ENCODE data around the gene NTN4.

Gene NTN4

DNA sequence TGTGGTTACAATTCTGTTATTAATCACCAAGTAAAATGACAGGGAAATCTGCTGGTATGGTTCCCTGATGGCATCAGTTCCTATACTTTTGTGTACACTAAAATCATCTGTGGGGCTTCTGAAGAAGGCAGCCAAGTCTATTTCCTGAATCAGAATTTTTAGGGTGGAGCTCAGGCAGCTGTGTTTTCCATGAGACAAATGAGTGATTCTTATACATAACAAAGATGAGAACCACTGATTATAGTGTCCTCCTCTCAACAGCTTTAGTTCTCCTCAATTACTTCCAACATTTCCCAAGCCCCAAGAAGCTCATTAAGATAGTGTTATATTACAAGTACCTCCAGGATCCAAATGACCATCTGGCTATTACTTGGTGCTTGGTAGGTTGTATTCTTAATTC lies 174.8 kb downstream of the NTN4 start:
- DNase-seq: peak; percentile 47

DNA sequence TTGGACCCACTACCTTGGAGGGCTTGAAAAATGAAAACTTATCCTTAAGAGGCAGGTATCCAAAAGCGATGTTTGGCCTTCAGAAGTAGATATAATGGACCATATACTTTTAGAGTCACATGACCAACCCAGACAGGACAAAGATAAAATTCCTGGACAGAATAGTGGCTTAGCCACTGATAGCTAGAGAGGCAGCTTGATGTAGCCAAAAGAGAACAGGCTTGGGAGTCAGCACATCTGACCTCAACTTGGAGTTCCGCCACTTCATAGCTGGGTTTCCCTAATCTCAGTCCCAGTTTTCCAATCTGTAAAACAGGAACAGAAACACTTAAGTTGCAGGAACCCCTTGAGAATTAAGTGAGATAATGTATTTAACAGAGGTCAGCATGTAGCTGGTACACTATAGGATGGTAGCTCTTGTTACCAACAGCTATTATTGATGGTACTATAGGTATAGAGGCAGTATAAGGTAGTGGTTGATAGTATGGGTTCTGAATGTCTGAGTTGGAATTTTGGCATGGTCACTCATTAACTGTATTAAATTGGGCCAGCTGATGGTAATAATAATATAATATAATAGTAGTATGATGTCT lies 176.1 kb downstream of the NTN4 start:
- DNase-seq: no peak

DNA sequence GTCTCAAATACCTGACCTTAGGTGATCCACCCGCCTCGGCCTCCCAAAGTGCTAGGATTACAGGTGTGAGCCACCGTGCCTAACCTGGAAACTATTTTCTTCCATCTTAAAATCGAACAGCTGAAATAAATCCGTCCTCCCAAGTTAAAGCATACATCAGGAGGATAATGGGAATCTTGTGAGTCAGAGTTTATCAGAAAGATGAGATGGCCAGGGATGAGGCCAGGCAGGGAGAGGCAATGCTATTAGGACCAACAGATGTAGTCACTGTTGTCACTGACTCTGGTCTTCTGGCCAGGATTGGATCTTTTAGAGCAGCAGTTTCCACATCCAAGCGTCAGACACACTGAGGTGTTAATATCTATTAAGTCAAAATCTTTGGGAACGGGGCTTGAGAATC lies 177.5 kb downstream of the NTN4 start:
- DNase-seq: no peak

DNA sequence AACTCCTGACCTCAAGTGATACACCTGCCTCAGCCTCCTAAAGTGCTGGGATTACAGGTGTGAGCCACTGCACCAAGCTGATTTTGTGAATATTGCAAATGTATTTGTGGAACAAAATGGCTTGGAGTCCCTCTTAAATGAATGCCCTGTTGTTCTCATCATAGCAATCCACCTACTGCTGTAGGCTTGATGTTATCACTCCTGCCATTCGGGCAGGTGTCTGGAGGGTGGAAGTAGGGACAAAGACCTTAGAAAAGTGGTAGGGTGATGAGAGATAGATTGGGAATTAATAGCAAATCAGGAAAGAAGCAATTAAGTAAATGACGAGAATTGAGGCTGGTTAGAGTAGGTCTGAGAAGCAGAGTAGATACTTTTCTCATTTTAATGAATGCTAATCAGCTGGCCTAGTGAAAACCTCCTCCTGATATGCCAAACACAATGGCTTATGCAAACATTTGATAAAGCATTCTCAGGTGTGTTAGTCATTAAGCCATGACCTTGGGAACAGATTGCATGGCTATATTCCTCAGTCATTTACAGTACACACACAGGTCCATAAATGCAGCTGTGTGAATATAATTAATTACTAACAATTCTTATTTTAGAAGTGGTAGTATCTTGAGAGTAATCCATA lies 178.8 kb downstream of the NTN4 start:
- DNase-seq: peak; percentile 66

DNA sequence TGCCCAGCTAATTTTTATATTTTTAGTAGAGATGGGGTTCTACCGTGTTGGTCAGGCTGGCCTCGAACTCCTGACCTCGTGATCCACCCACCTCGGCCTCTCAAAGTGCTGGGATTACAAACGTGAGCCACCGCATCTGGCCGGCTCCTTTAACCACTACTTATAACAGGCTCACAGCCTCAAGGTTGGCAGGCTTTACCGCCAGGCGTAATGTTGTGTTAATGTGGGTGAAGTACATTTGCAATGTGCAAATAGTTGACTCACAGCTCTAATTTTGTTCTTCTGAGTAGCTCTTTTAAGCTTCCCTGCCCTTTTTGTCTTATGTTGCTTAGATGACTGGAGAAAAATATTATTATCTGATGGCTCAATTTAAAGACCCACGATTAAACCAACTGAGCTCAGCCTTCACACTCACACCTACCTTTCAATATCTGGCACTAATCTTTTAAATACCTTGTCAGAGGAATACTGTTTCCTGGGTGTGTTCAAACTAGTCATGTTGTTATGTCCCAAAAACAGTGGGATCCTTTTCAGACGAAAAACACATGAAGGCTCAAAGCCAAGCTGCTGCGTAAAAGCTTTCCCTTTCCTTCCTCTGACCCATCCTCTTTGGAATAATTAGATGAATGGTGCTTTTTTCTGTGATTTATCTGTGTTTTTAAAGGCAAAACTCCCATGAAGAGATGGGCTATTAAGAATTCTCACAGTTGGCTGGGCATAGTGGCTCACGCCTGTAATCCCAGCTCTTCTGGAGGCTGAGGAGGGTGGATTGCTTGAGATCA lies 182.1 kb downstream of the NTN4 start:
- peak; percentile 60 for DNase-seq

Data from COR-L47 (cell line).